ENCODE data around the gene PRR18. TPM values are rescaled to one million over a fixed set of nuclear protein-coding genes. Genes with fewer than 3 reads are reported as not detected.

PRR18 gene
- total and polyA plus RNA-seq, 2 of the 13 experiments (the other 11 are each of a cell fraction or from before 2014, with no cell fraction given) = 0.04 TPM

- TF ChIP-seq, protein P1, sequence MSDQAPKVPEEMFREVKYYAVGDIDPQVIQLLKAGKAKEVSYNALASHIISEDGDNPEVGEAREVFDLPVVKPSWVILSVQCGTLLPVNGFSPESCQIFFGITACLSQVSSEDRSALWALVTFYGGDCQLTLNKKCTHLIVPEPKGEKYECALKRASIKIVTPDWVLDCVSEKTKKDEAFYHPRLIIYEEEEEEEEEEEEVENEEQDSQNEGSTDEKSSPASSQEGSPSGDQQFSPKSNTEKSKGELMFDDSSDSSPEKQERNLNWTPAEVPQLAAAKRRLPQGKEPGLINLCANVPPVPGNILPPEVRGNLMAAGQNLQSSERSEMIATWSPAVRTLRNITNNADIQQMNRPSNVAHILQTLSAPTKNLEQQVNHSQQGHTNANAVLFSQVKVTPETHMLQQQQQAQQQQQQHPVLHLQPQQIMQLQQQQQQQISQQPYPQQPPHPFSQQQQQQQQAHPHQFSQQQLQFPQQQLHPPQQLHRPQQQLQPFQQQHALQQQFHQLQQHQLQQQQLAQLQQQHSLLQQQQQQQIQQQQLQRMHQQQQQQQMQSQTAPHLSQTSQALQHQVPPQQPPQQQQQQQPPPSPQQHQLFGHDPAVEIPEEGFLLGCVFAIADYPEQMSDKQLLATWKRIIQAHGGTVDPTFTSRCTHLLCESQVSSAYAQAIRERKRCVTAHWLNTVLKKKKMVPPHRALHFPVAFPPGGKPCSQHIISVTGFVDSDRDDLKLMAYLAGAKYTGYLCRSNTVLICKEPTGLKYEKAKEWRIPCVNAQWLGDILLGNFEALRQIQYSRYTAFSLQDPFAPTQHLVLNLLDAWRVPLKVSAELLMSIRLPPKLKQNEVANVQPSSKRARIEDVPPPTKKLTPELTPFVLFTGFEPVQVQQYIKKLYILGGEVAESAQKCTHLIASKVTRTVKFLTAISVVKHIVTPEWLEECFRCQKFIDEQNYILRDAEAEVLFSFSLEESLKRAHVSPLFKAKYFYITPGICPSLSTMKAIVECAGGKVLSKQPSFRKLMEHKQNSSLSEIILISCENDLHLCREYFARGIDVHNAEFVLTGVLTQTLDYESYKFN (CRISPR knock-in tag; conservative IDR thresholded peaks at IDR 0.05) = peak; percentile 85
- TF ChIP-seq UBTF (CRISPR knock-in tag; IDR thresholded peaks at IDR 0.05) (no peak), ZFX (CRISPR knock-in tag; IDR thresholded peaks at IDR 0.05; ENCODE audit: low read depth) (no peak), MAFG (CRISPR knock-in tag; IDR thresholded peaks at IDR 0.05) (no peak), ZNF7 (CRISPR knock-in tag; IDR thresholded peaks at IDR 0.05) (no peak), HNF4G (IDR thresholded peaks at IDR 0.05; ENCODE audit: borderline replicate concordance, low read depth, low read length) (peak; percentile 24; the same call in 1 of the 2 replicates), HNF4G (CRISPR knock-in tag; IDR thresholded peaks at IDR 0.05; ENCODE audit: borderline replicate concordance, low read depth) (no peak), PHF21A (CRISPR knock-in tag; IDR thresholded peaks at IDR 0.05) (no peak), MIXL1 (CRISPR knock-in tag; IDR thresholded peaks at IDR 0.05) (peak; percentile 74; the same call in 1 of the 2 replicates), ZNF790 (CRISPR knock-in tag; IDR thresholded peaks at IDR 0.05; ENCODE audit: borderline replicate concordance) (no peak), ZNF501 (CRISPR knock-in tag; IDR thresholded peaks at IDR 0.05) (no peak), HHEX (CRISPR knock-in tag; IDR thresholded peaks at IDR 0.05) (peak; percentile 71; the same call in 1 of the 2 replicates), RARA (CRISPR knock-in tag; IDR thresholded peaks at IDR 0.05) (peak; percentile 78), ARID5B (CRISPR knock-in tag; IDR thresholded peaks at IDR 0.05) (peak; percentile 60), NFATC3 (CRISPR knock-in tag; IDR thresholded peaks at IDR 0.05) (no peak), ARNTL (CRISPR knock-in tag; IDR thresholded peaks at IDR 0.05) (peak; percentile 54; the same call in 1 of the 2 replicates)
- TF ChIP-seq, protein P2, sequence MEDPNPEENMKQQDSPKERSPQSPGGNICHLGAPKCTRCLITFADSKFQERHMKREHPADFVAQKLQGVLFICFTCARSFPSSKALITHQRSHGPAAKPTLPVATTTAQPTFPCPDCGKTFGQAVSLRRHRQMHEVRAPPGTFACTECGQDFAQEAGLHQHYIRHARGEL (CRISPR knock-in tag; IDR thresholded peaks at IDR 0.05) = no peak
- TF ChIP-seq, protein P3, sequence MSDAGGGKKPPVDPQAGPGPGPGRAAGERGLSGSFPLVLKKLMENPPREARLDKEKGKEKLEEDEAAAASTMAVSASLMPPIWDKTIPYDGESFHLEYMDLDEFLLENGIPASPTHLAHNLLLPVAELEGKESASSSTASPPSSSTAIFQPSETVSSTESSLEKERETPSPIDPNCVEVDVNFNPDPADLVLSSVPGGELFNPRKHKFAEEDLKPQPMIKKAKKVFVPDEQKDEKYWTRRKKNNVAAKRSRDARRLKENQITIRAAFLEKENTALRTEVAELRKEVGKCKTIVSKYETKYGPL (CRISPR knock-in tag; IDR thresholded peaks at IDR 0.05) = 0 out of 2 replicates have a peak, but pooled peaks have one; percentile 18
Measured at GRCh38 chr6:166301611-166302529, 6.3 kb downstream of the PRR18 start (continued).

All from HepG2 (cell line).